KG1 (cell line): ENCODE data around the gene ETHE1.

Source experiments
- DNase-seq: peaks from one replicate; lab custom pipeline; 2025; lab: John Stamatoyannopoulos, UW

ETHE1 gene

GRCh38 chr19:43526884-43527859 lies at the start of gene ETHE1:
TSS of gene ETHE1 (minus strand) at chr19:43527201. CDS start at chr19:43527177, 24 bp downstream.
- DNase-seq: peak; percentile 85

GRCh38 chr19:43575955-43576878 lies 49.2 kb upstream of the ETHE1 start:
- no peak for DNase-seq

- peak; percentile 96 for DNase-seq
Measured at GRCh38 chr19:43575156-43575950, 48.4 kb upstream of the ETHE1 start, which contains the start of the genes PINLYP and XRCC1. TSS of gene PINLYP (plus strand) at chr19:43575801. CDS start at chr19:43577192, 1,391 bp downstream. TSS of gene XRCC1 (minus strand) at chr19:43575527. CDS start at chr19:43575458, 69 bp downstream.

GRCh38 chr19:43574424-43575155 lies 47.6 kb upstream of the ETHE1 start:
- DNase-seq: no peak

- DNase-seq: no peak
Measured at GRCh38 chr19:43572171-43572588, 45.2 kb upstream of the ETHE1 start.

GRCh38 chr19:43570174-43570791 lies 43.3 kb upstream of the ETHE1 start:
- DNase-seq: no peak

GRCh38 chr19:43569657-43570056 lies 42.7 kb upstream of the ETHE1 start:
- DNase-seq: no peak

GRCh38 chr19:43564800-43565199 lies 37.8 kb upstream of the ETHE1 start:
- DNase-seq: no peak

GRCh38 chr19:43563816-43564457 lies 36.9 kb upstream of the ETHE1 start:
- no peak for DNase-seq

GRCh38 chr19:43562698-43563241 lies 35.8 kb upstream of the ETHE1 start:
- peak; percentile 89 for DNase-seq

GRCh38 chr19:43562226-43562697 lies 35.3 kb upstream of the ETHE1 start:
- DNase-seq: no peak

GRCh38 chr19:43561139-43561970 lies 34.4 kb upstream of the ETHE1 start:
- no peak for DNase-seq

- no peak for DNase-seq
Measured at GRCh38 chr19:43560687-43561086, 33.7 kb upstream of the ETHE1 start.

GRCh38 chr19:43555185-43555770 lies 28.3 kb upstream of the ETHE1 start:
- DNase-seq: peak; percentile 39

- no peak for DNase-seq
Measured at GRCh38 chr19:43554317-43554895, 27.4 kb upstream of the ETHE1 start.

- no peak for DNase-seq
Measured at GRCh38 chr19:43553656-43554055, 26.7 kb upstream of the ETHE1 start.

- no peak for DNase-seq
Measured at GRCh38 chr19:43552616-43553015, 25.6 kb upstream of the ETHE1 start.

GRCh38 chr19:43552198-43552450 lies 25.1 kb upstream of the ETHE1 start:
- no peak for DNase-seq
